Epithelial cell of proximal tubule (primary cell): Measurements from ENCODE around the gene MGAT4A. TPM values are rescaled to one million over a fixed set of nuclear protein-coding genes. Genes with fewer than 3 reads are reported as not detected.
"Not testable (repeated sequence)": the region's sequence is repeated elsewhere in the genome, so short reads cannot be mapped to it uniquely, and the experiment has no call there.

Experiments used
- DNase-seq: peaks from one replicate; pipeline ENCODE4 v3.0.0-alpha.2; 2011; ENCODE audit warnings: low read depth
- H3K4me3 ChIP-seq: 2 replicates; pipeline ENCODE4 v1.5.1; 2011; ENCODE audit warnings: low read depth, mild to moderate bottlenecking, low read length
- CTCF ChIP-seq: conservative IDR thresholded peaks from 2 replicates; pipeline ENCODE4 v1.5.1; 2012; ENCODE audit warnings: low read depth, mild to moderate bottlenecking, low read length
- total RNA-seq: library from RNA; depleted of rRNA; stranded (reverse); fragments of >200 nt; gene quantifications from 2 replicates; pipeline ENCODE4 v1.2.3, GENCODE V29; 2015

The MGAT4A gene
- total RNA-seq, 1 donor from 2014 or later = 4.4 TPM

GRCh38 chr2:98604547-98604946, 126.4 kb downstream of the MGAT4A start:
- H3K4me3 ChIP-seq = no peak overlapping the region
- no peak for DNase-seq
- TF ChIP-seq CTCF = no peak

DNA sequence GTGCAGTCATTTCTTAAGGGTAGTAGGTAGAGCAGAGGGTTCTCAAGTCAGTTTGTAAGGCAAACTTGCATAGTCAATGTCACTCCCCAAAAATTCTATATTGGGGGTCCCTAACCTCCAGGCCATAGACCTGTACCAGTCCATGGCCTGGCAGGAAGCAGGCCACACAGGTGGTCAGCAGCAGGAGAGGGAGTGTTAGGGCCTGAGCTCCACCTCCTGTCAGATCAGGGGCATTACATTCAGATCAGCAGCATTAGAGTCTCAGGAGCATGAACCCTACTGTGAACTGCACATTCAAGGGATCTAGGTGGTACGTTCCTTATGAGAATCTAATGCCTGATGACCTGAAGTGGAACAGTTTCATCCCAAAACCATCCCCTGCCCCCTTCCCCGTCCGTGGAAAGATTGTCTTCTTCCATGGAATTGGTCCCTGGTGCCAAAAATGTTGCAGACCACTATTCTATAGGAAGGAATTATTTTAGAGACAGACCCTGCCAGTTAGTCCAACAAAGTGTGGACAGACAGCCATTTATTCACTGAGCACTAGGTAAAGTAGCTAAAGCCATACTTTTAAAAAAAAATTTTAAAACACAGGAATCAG, 129.3 kb downstream of the MGAT4A start:
- no peak overlapping the region for H3K4me3 ChIP-seq
- TF ChIP-seq CTCF = peak; percentile 80
- no peak for DNase-seq

DNA sequence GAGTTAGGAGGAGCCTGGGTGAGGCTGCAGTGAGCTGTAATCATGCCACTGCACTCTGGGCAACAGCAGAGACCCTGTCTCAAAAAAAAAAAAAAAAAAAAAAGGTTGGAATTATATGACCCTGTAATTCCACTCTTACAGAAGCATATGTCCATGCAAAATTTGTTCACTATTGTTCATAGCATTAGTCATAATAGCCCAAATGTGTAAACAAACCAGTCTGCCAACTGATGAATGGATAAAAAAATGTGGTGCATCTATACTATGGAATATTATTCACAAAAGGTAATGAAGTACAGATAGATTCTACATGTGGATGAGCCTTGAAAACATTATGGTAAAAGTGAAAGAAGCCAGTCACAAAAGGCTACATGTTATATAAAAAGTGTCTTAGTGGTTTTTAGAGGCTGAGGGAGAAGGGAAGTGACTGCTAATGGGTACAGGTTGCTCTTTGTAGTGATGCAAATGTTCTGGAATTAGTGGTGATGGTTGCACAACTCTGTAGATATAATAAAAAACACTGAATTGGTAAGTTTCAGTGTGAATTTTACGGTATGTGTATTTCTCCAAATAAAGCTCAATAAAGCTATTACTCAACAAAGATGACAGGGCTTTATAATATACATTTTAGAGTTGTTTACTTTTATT, 132.0 kb downstream of the MGAT4A start:
- no peak overlapping the region for H3K4me3 ChIP-seq
- DNase-seq = no peak
- no peak for TF ChIP-seq CTCF

GRCh38 chr2:98594665-98595064, 136.3 kb downstream of the MGAT4A start:
- not testable (repeated sequence) for H3K4me3 ChIP-seq, DNase-seq

GRCh38 chr2:98592565-98592964, 138.4 kb downstream of the MGAT4A start:
- no peak for DNase-seq
- no peak overlapping the region for H3K4me3 ChIP-seq
- no peak for TF ChIP-seq CTCF

GRCh38 chr2:98589489-98589888, 141.4 kb downstream of the MGAT4A start:
- no peak for TF ChIP-seq CTCF
- no peak for DNase-seq

DNA sequence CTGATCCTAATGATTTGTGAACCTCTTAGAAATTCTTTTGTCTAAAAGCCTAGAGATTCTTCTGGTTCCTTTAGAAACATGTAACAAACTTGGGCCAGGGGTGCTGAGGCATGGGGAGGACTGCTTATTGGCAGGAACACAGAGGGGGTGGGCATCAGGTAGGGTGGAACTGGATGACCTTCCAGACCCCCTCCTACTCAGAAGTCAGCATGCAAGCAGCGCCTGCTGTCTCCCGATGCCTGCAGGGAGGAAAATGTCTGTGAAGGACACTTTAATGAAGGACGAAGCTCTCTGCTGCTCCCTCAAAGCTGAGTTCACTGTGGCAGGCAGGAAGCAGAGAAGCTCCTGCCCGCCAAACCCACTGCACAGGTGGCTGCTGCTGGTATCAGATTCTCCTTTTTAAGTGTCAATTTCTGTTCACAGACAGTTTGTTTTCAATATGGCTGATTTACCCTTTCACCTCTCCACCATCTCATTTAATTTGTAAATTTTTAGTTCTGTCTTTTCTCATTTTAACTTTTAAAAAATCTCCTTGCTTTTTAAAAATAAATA, 142.0 kb downstream of the MGAT4A start:
- H3K4me3 ChIP-seq = no peak overlapping the region
- TF ChIP-seq CTCF = no peak
- DNase-seq = no peak

More at GRCh38 chr2:98589489-98589888, 141.4 kb downstream of the MGAT4A start:
- no peak overlapping the region for H3K4me3 ChIP-seq
